SK-N-SH treated with all-trans-retinoic acid at 6 μM for 48 hours (cell line): ENCODE measurements around the gene BLVRB.

Source experiments
- CREB5 ChIP-seq: fragments of 250-450 bp; sonication (Bioruptor Pico); IDR thresholded peaks from 2 replicates; pipeline ENCODE4 v1.5.1; 2020; ENCODE audit warnings: low read depth, mild to moderate bottlenecking, moderate library complexity
- CSRNP3 ChIP-seq: fragments of 250-450 bp; sonication (Bioruptor Pico); IDR thresholded peaks from 2 replicates; pipeline ENCODE4 v1.5.1; 2021; ENCODE audit warnings: mild to moderate bottlenecking, moderate library complexity
- PATZ1 ChIP-seq: fragments of 250-450 bp; sonication (Bioruptor Pico); IDR thresholded peaks from 2 replicates; pipeline ENCODE4 v1.8.0; 2020; ENCODE audit warnings: mild to moderate bottlenecking, moderate library complexity, borderline replicate concordance
- ZC3H10 ChIP-seq: fragments of 250-450 bp; sonication (Bioruptor Pico); IDR thresholded peaks from 2 replicates; pipeline ENCODE4 v1.5.1; 2021; ENCODE audit warnings: mild to moderate bottlenecking, moderate library complexity
- ZNF565 ChIP-seq: fragments of 450-650 bp; formaldehyde crosslinking; conservative IDR thresholded peaks from 2 replicates; pipeline ENCODE4 v1.5.0; 2020; ENCODE audit warnings: low read depth, mild to moderate bottlenecking, moderate library complexity
- ZNF70 ChIP-seq: fragments of 450-650 bp; formaldehyde crosslinking; IDR thresholded peaks from 2 replicates; pipeline ENCODE4 v1.5.0; 2020; ENCODE audit warnings: mild to moderate bottlenecking, moderate library complexity

GRCh38 chr19:40471111-40471510 is 5.6 kb upstream of the BLVRB start:
- no peak for TF ChIP-seq CREB5 (CRISPR knock-in tag)
- no peak for TF ChIP-seq CSRNP3 (CRISPR knock-in tag)
- no peak for TF ChIP-seq ZNF70
- TF ChIP-seq PATZ1 (CRISPR knock-in tag), result no peak
- TF ChIP-seq ZC3H10 (CRISPR knock-in tag), result no peak
- no peak for TF ChIP-seq ZNF565 (CRISPR knock-in tag)
